GM12875 (cell line): ENCODE measurements around the gene ZKSCAN3.

Source experiments
- H3K4me3 ChIP-seq: one replicate; pipeline ENCODE4 v1.5.1; 2011; ENCODE audit warnings: low read depth, low read length, control low read depth
- TF ChIP-seq, protein P1 (sequence below): IDR thresholded peaks from 2 replicates; pipeline ENCODE4 v1.5.1; 2011; ENCODE audit warnings: low read depth, mild to moderate bottlenecking, control low read depth, inconsistent platforms, low read length, moderate library complexity, borderline replicate concordance; ENCODE audit not compliant: insufficient read depth

The ZKSCAN3 gene

DNA sequence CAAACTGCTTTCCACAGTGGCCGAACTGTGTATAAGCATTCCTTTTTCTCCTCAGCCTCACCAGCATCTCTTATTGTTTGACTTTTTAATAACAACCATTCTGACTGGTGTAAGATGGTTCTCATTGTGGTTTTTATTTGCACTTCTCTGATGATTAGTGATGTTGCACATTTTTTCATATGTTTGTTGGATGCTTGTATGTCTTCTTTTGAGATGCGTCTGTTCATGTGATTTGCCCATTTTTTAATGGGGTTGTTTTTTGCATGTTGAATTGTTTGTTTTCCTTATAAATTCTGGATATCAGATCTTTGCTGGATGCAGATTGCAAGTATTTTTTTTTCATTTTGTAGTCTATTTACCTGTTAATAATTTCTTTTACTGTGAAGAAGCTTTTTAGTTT is 61.0 kb downstream of the ZKSCAN3 start:
- TF ChIP-seq, protein P1, sequence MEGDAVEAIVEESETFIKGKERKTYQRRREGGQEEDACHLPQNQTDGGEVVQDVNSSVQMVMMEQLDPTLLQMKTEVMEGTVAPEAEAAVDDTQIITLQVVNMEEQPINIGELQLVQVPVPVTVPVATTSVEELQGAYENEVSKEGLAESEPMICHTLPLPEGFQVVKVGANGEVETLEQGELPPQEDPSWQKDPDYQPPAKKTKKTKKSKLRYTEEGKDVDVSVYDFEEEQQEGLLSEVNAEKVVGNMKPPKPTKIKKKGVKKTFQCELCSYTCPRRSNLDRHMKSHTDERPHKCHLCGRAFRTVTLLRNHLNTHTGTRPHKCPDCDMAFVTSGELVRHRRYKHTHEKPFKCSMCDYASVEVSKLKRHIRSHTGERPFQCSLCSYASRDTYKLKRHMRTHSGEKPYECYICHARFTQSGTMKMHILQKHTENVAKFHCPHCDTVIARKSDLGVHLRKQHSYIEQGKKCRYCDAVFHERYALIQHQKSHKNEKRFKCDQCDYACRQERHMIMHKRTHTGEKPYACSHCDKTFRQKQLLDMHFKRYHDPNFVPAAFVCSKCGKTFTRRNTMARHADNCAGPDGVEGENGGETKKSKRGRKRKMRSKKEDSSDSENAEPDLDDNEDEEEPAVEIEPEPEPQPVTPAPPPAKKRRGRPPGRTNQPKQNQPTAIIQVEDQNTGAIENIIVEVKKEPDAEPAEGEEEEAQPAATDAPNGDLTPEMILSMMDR: no peak
- H3K4me3 ChIP-seq: no peak overlapping the region

DNA sequence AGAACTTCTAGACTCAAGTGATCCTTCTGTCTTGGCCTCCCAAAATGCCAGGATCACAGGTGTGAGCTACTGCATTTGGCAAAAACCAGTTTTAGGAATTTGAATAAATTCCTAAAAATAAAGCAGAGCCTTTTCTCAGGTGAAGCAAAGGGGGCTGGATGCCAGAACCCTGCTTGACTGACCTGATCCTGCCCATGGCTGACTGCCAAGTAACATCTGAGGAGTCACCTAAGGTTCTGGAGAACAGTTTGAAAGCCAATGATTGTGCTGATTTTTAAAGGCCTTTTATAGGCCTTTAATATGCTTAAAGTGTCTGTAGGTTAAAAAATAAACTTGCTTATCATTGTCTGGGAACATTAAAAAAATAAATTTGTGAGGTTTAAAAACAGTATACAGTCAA is 63.9 kb downstream of the ZKSCAN3 start:
- no peak overlapping the region for H3K4me3 ChIP-seq
- TF ChIP-seq, protein P1: no peak
